GM10248 (cell line): ENCODE data around the gene STRA8.
A peak's percentile ranks its signal among the peaks of the same experiment; 100 is the strongest.
"Not testable (repeated sequence)": the region's sequence is repeated elsewhere in the genome, so short reads cannot be mapped to it uniquely, and the experiment has no call there.

Experiments
- CTCF ChIA-PET: fragments of 300-600 bp; sonication (Branson Sonifier 250); formaldehyde crosslinking; extraction: SDS; loops from one replicate; lab custom pipeline; 2021; ENCODE audit warnings: antibody characterized with exemption; lab: Yijun Ruan, JAX
- POLR2A ChIA-PET: fragments of 350-650 bp; sonication (Branson Sonifier 250); formaldehyde crosslinking; extraction: SDS; loops from one replicate; lab custom pipeline; 2020; ENCODE audit warnings: antibody characterized with exemption; lab: Yijun Ruan, JAX
- DNase-seq: peaks from one replicate; pipeline ENCODE4 v3.0.0; 2012; ENCODE audit errors: extremely low spot score
- TF ChIP-seq, protein P1 (sequence below): IDR thresholded peaks from 2 replicates; pipeline ENCODE4 v1.5.1; 2012; ENCODE audit warnings: mild to moderate bottlenecking, low read depth; ENCODE audit errors: extremely low read depth, missing control alignments, control extremely low read depth

STRA8 gene

GRCh38 chr7:135208102-135208793 lies 25.4 kb upstream of the STRA8 start:
- ChIA-PET CTCF (interaction anchor here (0.9 to 2.7 kb wide), 7 partner anchors 12 to 39 kb away, joined by 3 to 13 read pairs (median 4); partner anchors contain the start of gene CYREN), POLR2A (interaction anchor here (0.5 to 1.5 kb wide), 2 partner anchors 20 to 22 kb away, joined by 3 to 4 read pairs; no protein-coding TSS in a partner anchor)
- no peak for DNase-seq
- TF ChIP-seq, protein P1, sequence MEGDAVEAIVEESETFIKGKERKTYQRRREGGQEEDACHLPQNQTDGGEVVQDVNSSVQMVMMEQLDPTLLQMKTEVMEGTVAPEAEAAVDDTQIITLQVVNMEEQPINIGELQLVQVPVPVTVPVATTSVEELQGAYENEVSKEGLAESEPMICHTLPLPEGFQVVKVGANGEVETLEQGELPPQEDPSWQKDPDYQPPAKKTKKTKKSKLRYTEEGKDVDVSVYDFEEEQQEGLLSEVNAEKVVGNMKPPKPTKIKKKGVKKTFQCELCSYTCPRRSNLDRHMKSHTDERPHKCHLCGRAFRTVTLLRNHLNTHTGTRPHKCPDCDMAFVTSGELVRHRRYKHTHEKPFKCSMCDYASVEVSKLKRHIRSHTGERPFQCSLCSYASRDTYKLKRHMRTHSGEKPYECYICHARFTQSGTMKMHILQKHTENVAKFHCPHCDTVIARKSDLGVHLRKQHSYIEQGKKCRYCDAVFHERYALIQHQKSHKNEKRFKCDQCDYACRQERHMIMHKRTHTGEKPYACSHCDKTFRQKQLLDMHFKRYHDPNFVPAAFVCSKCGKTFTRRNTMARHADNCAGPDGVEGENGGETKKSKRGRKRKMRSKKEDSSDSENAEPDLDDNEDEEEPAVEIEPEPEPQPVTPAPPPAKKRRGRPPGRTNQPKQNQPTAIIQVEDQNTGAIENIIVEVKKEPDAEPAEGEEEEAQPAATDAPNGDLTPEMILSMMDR: no peak

DNA sequence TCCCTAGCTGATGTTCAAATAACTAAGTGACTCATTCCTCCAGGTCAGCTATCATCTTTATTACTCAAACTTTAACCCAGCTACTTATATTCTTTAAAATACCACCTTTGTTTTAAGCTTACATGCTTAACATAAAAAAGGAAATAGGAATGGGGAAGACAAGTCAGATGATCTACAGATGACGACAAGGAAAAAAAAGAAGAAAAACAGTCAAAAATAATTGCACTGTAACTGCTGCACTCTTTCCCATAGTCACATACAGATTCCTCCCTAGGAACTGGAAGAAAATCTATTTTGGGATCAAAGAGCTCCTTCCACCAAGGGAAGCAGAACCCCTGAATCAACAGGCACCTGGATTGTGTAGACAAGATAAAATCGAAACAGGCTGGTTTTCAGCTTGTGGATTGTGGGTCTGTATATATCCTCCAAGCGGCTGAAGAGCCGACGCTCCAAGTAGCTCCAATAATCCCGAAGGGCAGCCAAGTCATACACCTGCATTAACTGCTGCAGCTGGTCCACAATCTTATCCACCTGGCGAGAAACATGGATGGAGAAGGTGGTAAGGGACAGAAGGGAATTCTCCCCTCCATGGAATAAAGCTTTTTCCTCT lies 24.3 kb upstream of the STRA8 start:
- TF ChIP-seq, protein P1: no peak
- DNase-seq: no peak
- POLR2A ChIA-PET: interaction anchor here (3.0 kb wide), 1 partner anchor 21 kb away, joined by 18 read pairs; no protein-coding TSS in a partner anchor
- CTCF ChIA-PET: interaction anchor here (0.9 to 3.6 kb wide), 11 partner anchors 9 to 223 kb away, joined by 3 to 16 read pairs (median 4); partner anchors contain the start of genes AGBL3 and CYREN

DNA sequence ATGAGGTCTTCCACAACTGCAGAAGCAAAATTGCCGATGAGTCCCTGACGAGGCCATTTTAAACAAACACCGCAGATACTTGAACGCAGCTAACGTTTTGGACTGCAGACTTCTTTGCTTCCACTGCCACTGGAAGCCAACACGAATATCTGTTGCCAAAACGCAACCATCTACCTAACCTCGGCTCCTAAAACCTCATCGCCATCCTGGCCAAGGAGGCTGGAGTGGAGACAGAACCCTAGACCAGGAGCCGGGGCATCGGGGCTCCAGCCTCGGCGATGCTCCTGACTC lies 22.8 kb upstream of the STRA8 start:
- no peak for DNase-seq
- POLR2A ChIA-PET: interaction anchor here (3.0 kb wide), 1 partner anchor 23 kb away, joined by 18 read pairs; no protein-coding TSS in a partner anchor
- CTCF ChIA-PET: interaction anchor here (0.9 to 3.6 kb wide), 8 partner anchors 10 to 224 kb away, joined by 3 to 16 read pairs (median 5); partner anchors contain the start of genes AGBL3 and CYREN
- TF ChIP-seq, protein P1: no peak

DNA sequence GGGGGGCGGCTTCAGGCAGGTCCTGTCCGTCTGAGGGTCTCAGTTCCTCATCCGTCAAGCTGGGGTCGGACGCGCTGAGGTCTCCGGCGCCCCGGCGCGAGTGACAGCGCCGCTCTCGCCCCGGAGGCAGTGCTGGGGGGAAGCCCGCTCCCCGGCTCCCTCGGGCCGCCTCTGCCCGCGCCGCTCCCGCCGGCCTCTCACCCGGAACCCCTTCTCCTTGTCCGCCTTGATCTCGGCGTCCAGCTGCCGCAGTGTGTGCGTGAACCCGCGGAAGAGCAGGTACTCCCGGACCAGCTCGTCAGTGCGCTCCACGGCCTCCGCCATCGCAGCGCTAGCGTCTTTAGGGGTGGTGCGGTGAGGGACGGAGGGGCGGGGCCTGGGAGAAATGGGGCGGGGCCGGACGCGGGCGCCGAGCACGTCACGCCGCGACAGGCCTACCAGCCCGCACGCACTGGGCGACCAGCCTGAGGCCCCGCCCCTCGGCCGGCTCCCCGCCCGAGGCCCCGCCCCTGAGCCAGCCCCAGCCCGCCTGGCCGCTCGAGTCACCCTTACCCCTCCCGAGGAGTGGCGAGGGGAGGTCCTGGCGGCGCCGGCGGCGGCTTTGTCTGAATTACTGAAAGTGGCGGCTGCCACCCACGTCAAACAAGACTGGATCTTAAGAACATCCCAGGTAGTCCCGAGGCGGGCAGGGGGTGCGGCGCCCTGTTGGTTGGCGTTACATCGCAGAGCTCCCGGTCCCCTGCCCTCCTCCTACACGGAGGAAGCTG lies 22.3 kb upstream of the STRA8 start, which contains the start of gene WDR91:
Gene WDR91 (minus strand): TSS at position 348 of the 767 bp plus-strand sequence. CDS start 24 bp downstream, at position 324.
- TF ChIP-seq, protein P1: peak; percentile 1
- POLR2A ChIA-PET: interaction anchor here (3.0 kb wide), 1 partner anchor 23 kb away, joined by 18 read pairs; no protein-coding TSS in a partner anchor
- CTCF ChIA-PET: interaction anchor here (0.9 to 3.6 kb wide), 7 partner anchors 21 to 225 kb away, joined by 3 to 16 read pairs (median 4); partner anchors contain the start of genes AGBL3 and CYREN
- peak; percentile 100 for DNase-seq

DNA sequence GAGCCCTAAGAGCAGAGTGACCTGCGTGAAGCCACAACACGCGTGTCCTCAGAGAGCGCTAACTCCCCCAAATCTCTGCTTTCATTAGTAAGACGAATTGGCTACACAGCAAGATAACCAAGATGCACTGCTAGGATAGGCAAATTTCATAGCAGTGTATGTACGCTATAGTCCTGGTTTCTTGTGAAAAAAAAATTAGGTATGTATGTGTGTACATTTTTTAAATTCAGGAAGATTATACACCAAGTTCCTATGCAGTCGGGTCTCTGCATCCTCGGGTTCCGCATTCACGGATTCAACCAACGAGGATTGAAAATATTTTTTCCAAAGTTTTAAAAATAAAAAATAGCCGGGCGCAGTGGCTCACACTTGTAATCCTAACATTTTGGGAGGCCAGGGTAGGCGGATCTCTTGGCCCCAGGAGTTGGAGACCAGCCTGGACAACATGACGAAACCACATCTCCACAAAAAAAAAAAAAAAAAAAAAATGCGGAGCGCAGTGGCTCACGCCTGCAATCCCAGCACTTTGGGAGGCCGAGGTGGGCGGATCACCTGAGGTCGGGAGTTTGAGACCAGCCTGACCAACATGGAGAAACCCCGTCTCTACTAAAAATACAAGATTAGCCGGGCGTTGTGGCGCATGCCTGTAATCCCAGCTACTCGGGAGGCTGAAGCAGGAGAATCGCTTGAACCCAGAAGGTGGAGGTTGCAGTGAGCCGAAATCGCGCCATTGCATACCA lies 21.5 kb upstream of the STRA8 start:
- POLR2A ChIA-PET: interaction anchor here (3.0 kb wide), 1 partner anchor 24 kb away, joined by 18 read pairs; no protein-coding TSS in a partner anchor
- DNase-seq: not testable (repeated sequence)
- CTCF ChIA-PET: interaction anchor here (1.4 to 3.6 kb wide), 3 partner anchors 22 to 69 kb away, joined by 3 to 16 read pairs (median 4); no protein-coding TSS in a partner anchor

GRCh38 chr7:135213831-135214230 lies 19.8 kb upstream of the STRA8 start:
- POLR2A ChIA-PET: no interaction called here
- CTCF ChIA-PET: interaction anchor here (1.1 to 1.4 kb wide), 4 partner anchors 10 to 459 kb away, joined by 3 to 4 read pairs (median 3); no protein-coding TSS in a partner anchor

More at GRCh38 chr7:135213831-135214230, 19.8 kb upstream of the STRA8 start:
- DNase-seq: no peak
- TF ChIP-seq, protein P1: no peak
